ENCODE measurements around the gene NSG1.

GRCh38 chr4:4390046-4390445 is 3.1 kb downstream of the NSG1 start:
- TF ChIP-seq POLR2A (IDR thresholded peaks at IDR 0.05) (no peak), CTCF (IDR thresholded peaks at IDR 0.05) (no peak)
